ENCODE measurements around the gene GAK. TPM values are rescaled to one million over a fixed set of nuclear protein-coding genes. Genes with fewer than 3 reads are reported as not detected.

GAK gene
- total RNA-seq, 2 experiments from 2014 or later: 82.9 to 88.0 TPM

DNA sequence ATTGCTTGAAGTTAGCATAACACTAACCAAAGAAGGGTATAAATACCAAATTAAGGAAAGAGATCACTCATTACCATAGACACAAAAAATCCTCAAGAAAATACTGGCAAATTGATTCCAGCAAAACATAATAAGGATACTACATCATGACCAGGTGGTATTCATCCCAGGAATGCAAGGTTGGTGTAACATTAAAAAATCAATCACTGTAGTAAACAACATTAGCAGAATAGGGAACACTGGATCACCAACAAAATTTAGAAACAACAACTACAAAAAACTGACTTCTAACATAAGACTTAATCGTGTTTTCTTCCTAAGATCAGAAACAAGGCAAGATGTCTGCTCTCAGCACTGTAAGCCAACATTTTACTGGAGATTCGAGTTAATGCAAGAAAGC is 14.1 kb downstream of the GAK start:
- POLR2A ChIA-PET: interaction anchor here (0.5 kb wide), 1 partner anchor 62 kb away, joined by 3 read pairs; no protein-coding TSS in a partner anchor

GRCh38 chr4:917466-917865 is 14.7 kb downstream of the GAK start:
- CTCF ChIA-PET: no interaction called here
- ATAC-seq (no peak), DNase-seq (no peak)
- POLR2A ChIA-PET: no interaction called here
- Mint-ChIP-seq H3K36me3 (ENCODE audit: low read depth) (peaks cover 26% of the 10 kb centered on the region), H3K9me3 (ENCODE audit: low read depth) (peaks cover 7% of the 10 kb centered on the region), H3K27me3 (no peaks in the 10 kb centered on the region), H3K4me3 (no peak overlapping the region), H3K27ac (no peak overlapping the region), H3K4me1 (peaks cover 54% of the 10 kb centered on the region)
- intact Hi-C loops (cut with DNase I, micrococcal nuclease): no loop called here

More for the DNA sequence above, 14.1 kb downstream of the GAK start:
- H3K27ac Mint-ChIP-seq: peak overlapping the region; percentile 34
- no peaks in the 10 kb centered on the region for H3K27me3 Mint-ChIP-seq
- peaks cover 59% of the 10 kb centered on the region for H3K4me1 Mint-ChIP-seq
- DNase-seq (no peak), ATAC-seq (no peak)
- no peak overlapping the region for H3K4me3 Mint-ChIP-seq
- intact Hi-C loops (cut with DNase I, micrococcal nuclease): no loop called here
- H3K9me3 Mint-ChIP-seq (ENCODE audit: low read depth): peaks cover 7% of the 10 kb centered on the region
- CTCF ChIA-PET: no interaction called here
- peaks cover 30% of the 10 kb centered on the region for H3K36me3 Mint-ChIP-seq (ENCODE audit: low read depth)

GRCh38 chr4:915595-915994 is 16.5 kb downstream of the GAK start:
- ChIA-PET CTCF (interaction anchor here (0.7 kb wide), 1 partner anchor 188 kb away, joined by 3 read pairs; no protein-coding TSS in a partner anchor), POLR2A (no interaction called here)
- Mint-ChIP-seq H3K4me3 (peak overlapping the region; percentile 46), H3K27ac (peak overlapping the region; percentile 17), H3K27me3 (no peaks in the 10 kb centered on the region), H3K36me3 (ENCODE audit: low read depth) (peaks cover 23% of the 10 kb centered on the region), H3K9me3 (ENCODE audit: low read depth) (peaks cover 7% of the 10 kb centered on the region), H3K4me1 (peaks cover 42% of the 10 kb centered on the region)
- DNase-seq (peak; percentile 22), ATAC-seq (peak; percentile 63)
- intact Hi-C loops (cut with DNase I, micrococcal nuclease): no loop called here

- peak overlapping the region; percentile 46 for H3K4me3 Mint-ChIP-seq
Measured at GRCh38 chr4:915041-915474, 17.1 kb downstream of the GAK start.

GRCh38 chr4:914531-914930 is 17.6 kb downstream of the GAK start:
- ATAC-seq: no peak
- ChIA-PET CTCF (no interaction called here), POLR2A (no interaction called here)
- intact Hi-C loops (cut with DNase I, micrococcal nuclease): no loop called here
- Mint-ChIP-seq H3K27ac (no peak overlapping the region), H3K27me3 (no peaks in the 10 kb centered on the region), H3K9me3 (ENCODE audit: low read depth) (peaks cover 7% of the 10 kb centered on the region), H3K36me3 (ENCODE audit: low read depth) (peaks cover 17% of the 10 kb centered on the region), H3K4me1 (peaks cover 36% of the 10 kb centered on the region), H3K4me3 (no peak overlapping the region)
- DNase-seq: no peak

More at GRCh38 chr4:915041-915474, 17.1 kb downstream of the GAK start:
- intact Hi-C loops (cut with DNase I, micrococcal nuclease): no loop called here
- Mint-ChIP-seq H3K36me3 (ENCODE audit: low read depth) (peaks cover 21% of the 10 kb centered on the region), H3K27ac (peak overlapping the region; percentile 79), H3K4me1 (peaks cover 39% of the 10 kb centered on the region), H3K9me3 (ENCODE audit: low read depth) (peaks cover 7% of the 10 kb centered on the region), H3K27me3 (no peaks in the 10 kb centered on the region)
- no peak for DNase-seq
- ChIA-PET POLR2A (no interaction called here), CTCF (no interaction called here)
- ATAC-seq: no peak

- ATAC-seq (no peak), DNase-seq (no peak)
- ChIA-PET POLR2A (no interaction called here), CTCF (interaction anchor here (0.6 kb wide), 1 partner anchor 417 kb away, joined by 3 read pairs; no protein-coding TSS in a partner anchor)
- peaks cover 13% of the 10 kb centered on the region for H3K36me3 Mint-ChIP-seq (ENCODE audit: low read depth)
- H3K27ac Mint-ChIP-seq: no peak overlapping the region
- H3K4me1 Mint-ChIP-seq: peaks cover 33% of the 10 kb centered on the region
- H3K4me3 Mint-ChIP-seq: no peak overlapping the region
- peaks cover 5% of the 10 kb centered on the region for H3K9me3 Mint-ChIP-seq (ENCODE audit: low read depth)
- H3K27me3 Mint-ChIP-seq: no peaks in the 10 kb centered on the region
- intact Hi-C loops (cut with DNase I, micrococcal nuclease): no loop called here
Measured at GRCh38 chr4:913280-913618, 18.9 kb downstream of the GAK start.

DNA sequence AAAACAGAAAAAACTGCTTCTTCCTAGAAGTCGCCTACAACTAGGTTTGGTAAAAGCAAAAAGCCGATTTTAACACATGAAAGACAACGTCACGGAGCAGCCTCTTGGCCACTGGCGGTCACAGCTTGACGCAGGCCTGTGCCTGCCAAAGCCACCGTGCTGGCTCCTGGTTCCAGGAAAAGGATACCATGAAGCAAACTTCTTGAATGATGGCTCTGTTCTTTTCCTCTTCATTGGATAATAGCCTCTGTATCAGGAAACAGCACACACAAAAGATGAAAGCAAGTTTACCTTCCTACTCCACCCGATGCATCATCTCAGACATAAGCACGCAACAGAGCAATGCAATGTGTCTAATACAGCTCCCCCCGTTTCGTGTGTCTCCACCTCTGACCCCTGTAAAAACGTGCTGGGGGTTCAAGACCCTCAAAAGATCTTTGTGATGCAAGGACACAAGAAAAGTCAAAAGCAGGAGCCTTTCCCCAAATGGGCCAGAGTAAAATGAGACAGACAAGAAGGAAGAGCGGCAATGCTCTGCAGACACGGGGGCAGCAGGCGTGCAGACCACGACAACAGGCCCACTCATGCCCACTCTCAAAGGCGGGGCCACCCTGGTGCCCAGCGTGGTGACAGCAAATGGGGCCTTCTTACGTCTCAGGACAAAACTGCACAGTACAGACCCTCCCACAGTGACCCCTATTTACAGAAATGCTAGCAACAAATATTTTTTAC is 19.4 kb downstream of the GAK start:
- Mint-ChIP-seq H3K27me3 (no peaks in the 10 kb centered on the region), H3K4me1 (peaks cover 30% of the 10 kb centered on the region), H3K36me3 (ENCODE audit: low read depth) (peaks cover 10% of the 10 kb centered on the region), H3K4me3 (no peak overlapping the region), H3K27ac (no peak overlapping the region), H3K9me3 (ENCODE audit: low read depth) (peaks cover 2% of the 10 kb centered on the region)
- intact Hi-C loops (cut with DNase I, micrococcal nuclease): no loop called here
- ATAC-seq (no peak), DNase-seq (no peak)
- ChIA-PET CTCF (interaction anchor here (0.6 kb wide), 1 partner anchor 418 kb away, joined by 3 read pairs; no protein-coding TSS in a partner anchor), POLR2A (no interaction called here)

GRCh38 chr4:911871-912490 is 20.1 kb downstream of the GAK start:
- H3K27me3 Mint-ChIP-seq: no peaks in the 10 kb centered on the region
- H3K9me3 Mint-ChIP-seq (ENCODE audit: low read depth): no peaks in the 10 kb centered on the region
- intact Hi-C loops (cut with DNase I, micrococcal nuclease): no loop called here
- DNase-seq (no peak), ATAC-seq (no peak)
- ChIA-PET POLR2A (no interaction called here), CTCF (no interaction called here)
- peaks cover 7% of the 10 kb centered on the region for H3K36me3 Mint-ChIP-seq (ENCODE audit: low read depth)
- H3K27ac Mint-ChIP-seq: no peak overlapping the region
- H3K4me3 Mint-ChIP-seq: no peak overlapping the region
- H3K4me1 Mint-ChIP-seq: peaks cover 24% of the 10 kb centered on the region

DNA sequence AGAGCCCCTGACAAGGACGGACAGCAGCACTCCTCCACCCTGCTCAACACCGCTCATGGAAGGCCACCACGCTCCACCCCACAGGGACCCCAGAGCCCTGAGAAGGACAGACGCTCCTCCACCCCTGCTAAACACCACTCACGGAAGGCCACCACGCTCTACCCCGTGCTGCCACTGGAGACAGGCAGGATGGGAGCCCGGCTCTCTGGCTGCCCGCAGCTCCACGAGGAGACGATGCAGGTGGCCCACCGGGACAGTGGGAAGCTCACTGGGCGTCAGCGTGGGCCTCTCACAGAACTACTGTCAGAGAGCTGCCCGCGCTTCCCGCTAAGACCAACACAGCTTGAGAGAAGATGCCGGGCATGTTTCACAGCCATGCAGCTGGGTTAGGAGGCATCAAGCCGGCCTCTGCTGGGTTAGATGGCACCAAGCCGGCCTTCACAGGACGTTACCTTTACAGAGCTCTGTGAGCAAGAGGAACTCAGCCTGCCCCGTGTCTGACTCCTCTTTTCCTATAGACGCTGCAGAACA is 20.8 kb downstream of the GAK start:
- ATAC-seq (no peak), DNase-seq (no peak)
- Mint-ChIP-seq H3K9me3 (ENCODE audit: low read depth) (no peaks in the 10 kb centered on the region), H3K27ac (no peak overlapping the region), H3K4me3 (no peak overlapping the region), H3K27me3 (no peaks in the 10 kb centered on the region), H3K36me3 (ENCODE audit: low read depth) (peaks cover 13% of the 10 kb centered on the region), H3K4me1 (peaks cover 17% of the 10 kb centered on the region)
- ChIA-PET POLR2A (no interaction called here), CTCF (no interaction called here)
- intact Hi-C loops (cut with DNase I, micrococcal nuclease): no loop called here

DNA sequence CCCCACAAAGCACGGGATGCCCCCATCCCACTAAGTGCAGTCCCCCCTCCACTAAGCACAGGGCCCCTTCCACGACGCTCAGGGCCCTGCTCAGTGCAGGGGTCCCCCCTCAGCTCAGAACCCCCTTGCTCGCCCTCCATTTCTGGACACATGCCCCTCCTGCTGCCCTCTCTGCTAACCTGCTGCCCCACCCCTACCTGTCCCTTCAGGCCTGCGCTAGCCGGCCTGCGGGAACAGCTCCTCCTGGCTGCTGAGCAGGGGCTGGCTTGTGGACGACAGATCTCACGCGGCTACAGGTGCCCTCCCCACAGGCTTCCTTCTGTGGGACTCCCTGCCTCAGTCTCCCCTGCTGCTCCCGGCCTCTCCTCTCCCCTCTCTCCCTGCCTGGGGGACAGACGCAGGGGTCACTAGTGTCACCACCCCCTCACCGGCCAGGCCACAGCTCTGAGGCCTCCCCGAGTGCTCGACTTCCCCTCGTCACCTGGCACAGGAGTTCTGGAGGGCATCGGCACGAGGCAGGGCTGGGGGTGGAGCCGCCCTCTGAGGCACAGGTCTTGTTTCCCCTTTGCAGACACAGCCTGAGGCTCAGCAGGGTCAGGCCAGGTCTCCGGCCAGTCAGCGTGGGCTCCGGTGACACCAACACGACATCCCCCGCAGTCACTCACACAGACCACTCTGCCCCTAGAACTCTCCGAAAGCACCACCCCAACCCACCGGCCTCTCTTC is 21.6 kb downstream of the GAK start:
- Mint-ChIP-seq H3K4me3 (no peak overlapping the region), H3K36me3 (ENCODE audit: low read depth) (peaks cover 18% of the 10 kb centered on the region), H3K27ac (no peak overlapping the region), H3K27me3 (no peaks in the 10 kb centered on the region), H3K9me3 (ENCODE audit: low read depth) (no peaks in the 10 kb centered on the region), H3K4me1 (peaks cover 10% of the 10 kb centered on the region)
- DNase-seq (no peak), ATAC-seq (no peak)
- POLR2A ChIA-PET: no interaction called here
- CTCF ChIA-PET: no interaction called here
- intact Hi-C loops (cut with DNase I, micrococcal nuclease): no loop called here

- H3K9me3 Mint-ChIP-seq (ENCODE audit: low read depth): no peaks in the 10 kb centered on the region
- ChIA-PET POLR2A (no interaction called here), CTCF (no interaction called here)
- H3K27ac Mint-ChIP-seq: no peak overlapping the region
- DNase-seq: no peak
- peaks cover 3% of the 10 kb centered on the region for H3K4me1 Mint-ChIP-seq
- ATAC-seq: no peak
- intact Hi-C loops (cut with DNase I, micrococcal nuclease): no loop called here
- H3K27me3 Mint-ChIP-seq: no peaks in the 10 kb centered on the region
- H3K4me3 Mint-ChIP-seq: no peak overlapping the region
- H3K36me3 Mint-ChIP-seq (ENCODE audit: low read depth): peaks cover 22% of the 10 kb centered on the region
Measured at GRCh38 chr4:909821-910220, 22.3 kb downstream of the GAK start.

Data from activated CD4-positive, alpha-beta T cell treated with anti-CD3 and anti-CD28 coated beads for 36 hours (primary cell).